NK-92 treated with Interleukin-12 subunit alpha and Interleukin-12 subunit beta, amount 100 ng/mL, for 24 hours (cell line): Measurements from ENCODE around the gene DDT.
"Not testable (repeated sequence)": the region's sequence is repeated elsewhere in the genome, so short reads cannot be mapped to it uniquely, and the experiment has no call there.

Experiments used
- DNase-seq: peaks from one replicate; lab custom pipeline; 2025; lab: John Stamatoyannopoulos, UW

Gene DDT

DNA sequence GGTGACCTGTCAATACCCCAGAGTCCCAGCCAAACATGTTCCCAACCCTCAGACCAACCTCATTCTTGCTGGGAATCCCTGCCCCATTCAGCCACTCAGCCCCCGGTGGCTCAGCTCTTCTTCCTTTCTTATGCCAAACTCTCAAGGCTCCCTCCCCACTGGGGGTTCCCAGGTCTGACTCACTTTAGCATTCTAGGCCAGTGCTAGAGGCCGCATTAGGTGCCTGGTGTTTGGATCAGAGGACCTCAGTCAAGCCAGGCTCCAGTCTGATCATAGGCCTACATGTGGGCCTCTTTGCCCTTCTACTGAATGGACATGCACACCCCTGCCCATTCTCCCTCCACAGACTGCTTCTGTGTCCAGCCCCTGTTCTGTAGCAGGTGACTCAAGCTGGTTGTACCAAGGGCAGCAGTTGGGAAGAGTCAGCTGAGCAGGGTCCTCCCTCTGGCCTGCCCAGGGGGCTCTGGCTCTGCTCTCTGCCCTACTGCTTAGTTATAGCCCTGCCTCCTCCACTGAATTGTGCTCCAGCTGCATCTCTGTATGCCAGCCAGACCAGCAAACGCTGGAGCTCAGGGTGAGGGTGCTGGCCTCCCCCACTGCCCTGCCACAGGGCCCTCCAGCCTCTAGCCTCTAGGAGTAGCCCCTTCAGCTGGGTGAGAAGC lies 15.5 kb upstream of the DDT start:
- DNase-seq = not testable (repeated sequence)

DNA sequence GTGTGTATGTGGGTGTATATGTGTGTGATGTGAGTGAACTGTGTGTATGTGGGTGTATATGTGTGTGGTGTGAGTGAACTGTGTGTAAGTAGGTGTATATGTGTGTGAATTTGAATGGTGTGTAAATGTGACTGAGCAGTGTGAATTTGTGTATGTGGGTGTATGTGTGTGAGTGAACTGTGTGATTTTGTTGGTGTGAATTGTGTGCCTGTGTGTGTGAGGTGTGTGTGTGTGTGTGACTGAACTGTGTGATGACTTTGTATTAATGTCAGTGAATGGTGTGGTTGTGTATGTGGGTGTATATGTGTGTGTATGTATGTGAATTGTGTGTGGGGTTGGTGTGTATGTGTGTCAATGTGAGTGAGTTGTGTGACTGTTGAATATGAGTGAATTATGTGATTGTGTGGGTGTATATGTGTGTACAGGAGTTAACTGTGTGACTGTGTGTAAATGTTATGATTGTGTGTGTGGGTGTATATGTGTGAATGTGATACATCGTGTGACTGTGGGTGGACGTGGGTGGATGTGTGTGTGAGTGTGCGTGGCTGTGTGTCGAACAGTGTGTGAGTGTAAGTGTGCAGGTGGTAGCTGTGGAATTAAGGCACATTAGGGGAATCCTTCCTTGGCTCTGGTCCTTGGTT lies 12.4 kb upstream of the DDT start:
- DNase-seq = not testable (repeated sequence)

DNA sequence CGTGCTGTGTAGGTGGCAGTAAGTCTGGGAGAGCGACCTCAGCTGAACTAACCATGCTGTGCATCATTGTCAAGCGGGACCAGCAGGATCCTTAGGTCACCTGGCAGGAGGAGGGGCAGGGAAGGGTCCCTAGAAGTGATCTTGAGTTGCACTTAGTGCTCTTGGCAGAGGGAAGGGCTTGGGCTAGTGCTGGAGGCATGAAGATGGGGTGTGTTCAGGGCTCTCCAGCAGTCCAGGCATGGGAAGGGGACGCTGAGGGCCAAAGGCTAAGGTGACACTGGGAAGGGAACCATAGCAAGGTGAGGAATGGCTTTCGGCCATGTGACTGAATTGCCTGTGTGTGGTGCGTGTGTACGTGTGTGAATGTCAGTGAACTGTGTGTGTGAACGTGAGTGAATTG lies 11.8 kb upstream of the DDT start:
- DNase-seq = not testable (repeated sequence)

DNA sequence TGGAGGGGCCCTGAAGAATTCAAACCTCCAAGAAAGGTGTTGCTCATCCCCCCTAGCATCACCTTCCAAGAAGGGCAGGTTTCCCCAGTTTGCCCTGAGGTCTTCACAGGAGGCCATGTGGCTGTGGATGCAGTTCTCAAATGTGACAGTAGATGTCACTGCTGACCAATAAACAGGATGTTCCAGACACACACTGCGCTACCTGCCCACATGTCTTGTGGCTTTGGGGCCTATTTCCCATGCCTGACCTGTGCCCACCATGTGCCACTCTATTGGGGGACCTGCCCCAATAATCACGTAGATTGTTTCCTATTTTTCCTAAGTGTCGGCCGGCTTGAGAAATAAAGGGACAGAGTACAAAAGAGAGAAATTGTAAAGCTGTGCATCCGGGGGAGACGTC lies 10.2 kb upstream of the DDT start:
- DNase-seq = no peak

DNA sequence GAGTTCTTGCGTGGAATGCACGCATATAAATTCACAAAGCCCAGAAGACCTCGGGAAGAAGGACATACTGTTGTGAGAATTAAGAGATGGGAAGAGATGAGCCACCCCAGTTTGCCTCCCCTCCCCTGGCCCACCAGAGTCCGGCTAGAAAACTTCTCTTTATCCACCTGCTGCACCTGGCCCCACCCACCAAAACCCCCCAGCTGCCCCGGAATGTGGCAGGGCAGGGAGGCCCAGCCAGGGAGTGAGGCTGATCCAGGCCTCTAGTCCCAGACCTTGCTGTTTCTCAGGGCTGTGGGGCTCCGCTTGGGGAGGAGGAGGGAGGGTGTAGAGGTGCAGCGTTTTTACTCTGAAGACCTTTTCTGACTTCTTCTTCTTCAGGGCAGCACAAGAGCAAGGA lies 6.3 kb upstream of the DDT start:
- DNase-seq = not testable (repeated sequence)

DNA sequence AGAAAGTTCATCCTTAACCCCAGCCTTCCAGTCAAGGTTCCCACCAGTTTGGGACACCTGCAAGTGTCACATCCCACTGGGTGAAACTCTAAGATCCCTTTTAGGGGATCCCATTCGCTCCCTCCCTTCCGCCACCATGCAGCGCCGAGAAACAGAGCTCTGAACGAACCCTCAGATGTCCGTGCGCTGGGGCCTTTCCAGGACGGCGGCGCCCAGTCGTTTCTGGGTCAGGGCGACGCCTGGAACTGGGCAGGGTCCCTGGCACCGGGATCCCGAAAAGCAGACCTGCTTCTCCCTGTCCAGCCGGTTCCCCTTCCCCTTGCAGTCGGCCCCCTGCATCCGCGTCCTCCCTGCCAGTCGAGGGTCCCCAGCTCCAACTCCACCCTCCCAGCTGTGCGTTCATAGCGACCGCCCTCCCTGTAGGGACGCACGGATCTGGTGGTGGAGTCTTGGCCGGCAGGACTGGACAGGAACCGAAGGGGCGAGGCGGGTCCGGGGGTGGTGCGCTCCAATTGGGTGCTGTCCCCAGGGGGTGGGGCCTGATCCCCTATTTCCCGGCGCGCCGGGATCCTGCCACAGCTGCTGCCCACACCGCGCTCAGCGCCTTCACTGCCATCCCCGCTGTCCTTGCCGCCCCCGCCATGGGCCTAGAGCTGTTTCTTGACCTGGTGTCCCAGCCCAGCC lies 5.5 kb upstream of the DDT start, which contains the start of gene GSTT2:
Gene GSTT2 (plus strand): TSS at position 578 of the 684 bp plus-strand sequence.
- not testable (repeated sequence) for DNase-seq

DNA sequence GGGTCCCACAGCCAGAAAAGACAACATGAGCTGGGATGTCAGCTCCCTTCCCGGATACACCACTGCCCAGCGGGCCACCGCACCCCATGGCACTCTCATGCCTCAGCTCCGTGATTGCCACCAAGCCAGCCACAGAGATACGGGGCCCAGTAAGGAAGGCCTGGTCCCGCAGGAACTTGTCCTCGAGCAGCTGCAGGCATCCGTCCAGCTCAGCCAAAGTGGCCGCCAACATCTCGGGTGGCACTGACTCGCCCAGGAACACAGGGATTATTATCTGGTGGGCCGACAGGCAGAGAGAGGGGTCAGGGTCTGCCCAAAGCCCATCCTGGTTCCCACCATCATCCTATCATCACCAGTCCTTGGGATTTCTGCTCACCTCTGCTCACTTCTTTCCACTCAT lies 3.1 kb upstream of the DDT start:
- not testable (repeated sequence) for DNase-seq

DNA sequence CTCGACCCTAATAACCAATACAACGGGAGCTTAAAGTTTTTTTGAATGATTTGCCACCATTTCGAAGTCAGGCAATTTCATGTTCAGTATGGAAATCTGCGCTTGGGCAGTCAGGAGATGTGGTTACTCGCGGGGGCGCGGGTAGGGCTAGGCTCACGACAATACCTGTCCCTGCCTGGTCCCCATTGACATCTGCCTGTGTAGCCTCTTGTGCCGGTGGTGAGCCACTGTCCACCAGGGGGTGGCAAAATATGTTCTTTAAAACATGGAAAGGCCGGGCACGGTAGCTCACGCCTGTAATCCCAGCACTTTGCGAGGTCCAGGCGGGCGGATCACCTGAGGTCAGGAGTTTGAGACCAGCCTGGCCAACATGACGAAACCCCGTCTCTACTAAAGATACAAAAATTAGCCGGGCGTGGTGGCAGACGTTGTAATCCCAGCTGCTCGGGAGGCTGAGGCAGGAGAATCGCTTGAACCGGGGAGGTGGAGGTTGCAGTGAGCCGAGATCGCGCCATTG lies 653 bp upstream of the DDT start:
- DNase-seq = not testable (repeated sequence)

DNA sequence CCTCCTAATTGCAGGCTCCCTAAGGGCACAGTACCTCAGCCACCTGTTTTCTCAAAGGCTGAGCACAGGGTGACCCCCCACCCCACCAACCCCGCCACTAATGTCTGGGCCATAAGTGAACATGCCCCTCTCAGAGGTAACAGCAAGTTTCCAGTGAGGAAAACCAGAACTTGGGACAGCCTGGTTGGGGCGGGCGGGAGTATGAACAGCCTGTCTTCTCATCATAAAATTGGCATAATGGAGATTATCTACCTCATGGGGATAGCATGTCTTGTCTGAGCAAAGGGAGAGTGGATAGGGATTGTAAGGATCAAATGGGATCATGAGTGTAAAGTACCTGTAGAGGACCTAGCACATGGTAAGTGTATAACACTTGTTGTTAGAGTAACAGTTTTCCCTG lies 2.3 kb downstream of the DDT start:
- not testable (repeated sequence) for DNase-seq

DNA sequence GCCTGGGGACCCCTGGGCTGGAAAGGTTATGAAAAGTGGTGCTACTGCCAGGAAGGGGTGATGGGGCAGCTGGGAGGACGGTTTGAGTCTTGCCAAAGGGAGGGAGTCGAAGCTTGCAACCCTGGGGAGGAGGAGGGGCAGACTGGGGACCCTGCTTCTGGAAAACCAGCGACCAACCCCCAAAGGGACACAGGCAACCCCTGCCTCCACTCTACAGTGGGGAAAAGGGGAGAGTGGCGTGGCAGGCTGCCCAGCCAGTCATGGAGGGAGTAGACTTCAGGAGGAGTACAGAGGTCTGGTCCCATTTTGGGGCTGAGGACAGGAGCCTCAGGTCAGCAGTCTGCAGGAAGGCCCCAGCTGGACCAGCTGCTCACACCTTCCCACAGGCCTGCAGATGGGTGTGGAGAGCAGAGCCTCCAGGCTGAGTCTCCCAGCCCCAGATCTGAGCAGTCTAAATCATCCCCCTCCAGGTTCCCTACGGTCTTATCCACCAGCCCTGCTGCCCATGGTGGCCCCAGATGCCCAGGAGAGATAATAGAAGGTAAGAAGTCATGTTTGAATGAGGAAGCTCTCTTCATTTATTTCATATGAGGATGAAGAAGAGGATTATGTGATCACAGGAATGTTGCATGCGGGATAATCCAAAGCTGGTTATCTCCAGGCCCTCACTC lies 3.3 kb downstream of the DDT start:
- no peak for DNase-seq

DNA sequence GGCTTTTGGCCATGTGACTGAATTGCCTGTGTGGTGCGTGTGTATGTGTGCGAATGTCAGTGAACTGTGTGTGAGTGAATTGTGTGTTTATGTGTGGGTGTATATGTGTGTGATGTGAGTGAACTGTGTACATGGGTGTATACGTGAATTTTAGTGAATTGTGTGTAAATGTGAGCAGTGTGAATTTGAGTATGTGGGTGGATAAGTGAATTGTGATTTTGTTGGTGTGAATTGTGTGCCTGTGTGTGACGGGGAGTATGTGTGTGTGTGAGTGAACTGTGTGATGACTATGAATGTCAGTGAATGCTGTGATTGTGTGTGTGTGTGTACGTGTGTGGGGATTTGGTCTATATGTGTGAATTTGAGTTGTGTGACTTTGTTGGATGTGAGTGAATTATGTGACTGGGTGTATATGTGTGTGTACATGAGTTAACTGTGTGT lies 4.0 kb downstream of the DDT start:
- no peak for DNase-seq

DNA sequence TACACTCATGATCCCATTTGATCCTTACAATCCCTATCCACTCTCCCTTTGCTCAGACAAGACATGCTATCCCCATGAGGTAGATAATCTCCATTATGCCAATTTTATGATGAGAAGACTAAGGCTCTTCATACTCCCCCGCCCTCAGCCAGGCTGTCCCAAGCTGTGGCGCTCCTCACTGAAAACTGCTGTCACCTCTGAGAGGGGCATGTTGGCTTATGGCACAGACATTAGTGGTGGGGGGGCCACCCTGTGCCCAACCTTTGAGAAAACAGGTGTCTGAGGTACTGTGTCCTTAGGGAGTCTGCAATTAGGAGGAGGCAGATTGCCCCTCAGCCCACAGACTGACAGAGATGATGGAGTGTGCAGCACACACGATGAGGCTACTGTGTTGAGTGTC lies 5.2 kb downstream of the DDT start:
- DNase-seq = no peak

DNA sequence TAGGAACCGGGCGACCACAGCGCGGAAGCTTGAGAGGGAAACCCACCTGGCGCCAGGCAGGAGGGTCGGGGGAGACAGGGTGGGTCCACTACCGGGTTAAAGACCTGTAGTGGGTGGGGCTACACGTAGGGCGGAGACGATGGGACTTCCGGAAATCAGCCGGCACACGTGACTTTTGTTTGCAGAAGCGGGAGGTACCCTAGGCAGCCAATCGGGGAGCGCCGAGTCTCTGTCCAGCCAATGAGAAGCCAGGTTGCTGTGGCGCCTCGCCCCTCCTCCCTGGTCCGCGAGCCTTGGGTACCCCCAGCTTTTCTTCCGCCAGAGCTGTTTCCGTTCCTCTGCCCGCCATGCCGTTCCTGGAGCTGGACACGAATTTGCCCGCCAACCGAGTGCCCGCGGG lies 7.7 kb downstream of the DDT start, which contains the start of gene DDTL:
Gene DDTL (plus strand): TSS at position 321 of the 400 bp plus-strand sequence. CDS start 27 bp downstream, at position 348.
- DNase-seq = not testable (repeated sequence)

DNA sequence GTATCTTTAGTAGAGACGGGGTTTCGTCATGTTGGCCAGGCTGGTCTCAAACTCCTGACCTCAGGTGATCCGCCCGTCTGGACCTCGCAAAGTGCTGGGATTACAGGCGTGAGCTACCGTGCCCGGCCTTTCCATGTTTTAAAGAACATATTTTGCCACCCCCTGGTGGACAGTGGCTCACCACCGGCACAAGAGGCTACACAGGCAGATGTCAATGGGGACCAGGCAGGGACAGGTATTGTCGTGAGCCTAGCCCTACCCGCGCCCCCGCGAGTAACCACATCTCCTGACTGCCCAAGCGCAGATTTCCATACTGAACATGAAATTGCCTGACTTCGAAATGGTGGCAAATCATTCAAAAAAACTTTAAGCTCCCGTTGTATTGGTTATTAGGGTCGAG lies 8.1 kb downstream of the DDT start:
- DNase-seq = not testable (repeated sequence)

DNA sequence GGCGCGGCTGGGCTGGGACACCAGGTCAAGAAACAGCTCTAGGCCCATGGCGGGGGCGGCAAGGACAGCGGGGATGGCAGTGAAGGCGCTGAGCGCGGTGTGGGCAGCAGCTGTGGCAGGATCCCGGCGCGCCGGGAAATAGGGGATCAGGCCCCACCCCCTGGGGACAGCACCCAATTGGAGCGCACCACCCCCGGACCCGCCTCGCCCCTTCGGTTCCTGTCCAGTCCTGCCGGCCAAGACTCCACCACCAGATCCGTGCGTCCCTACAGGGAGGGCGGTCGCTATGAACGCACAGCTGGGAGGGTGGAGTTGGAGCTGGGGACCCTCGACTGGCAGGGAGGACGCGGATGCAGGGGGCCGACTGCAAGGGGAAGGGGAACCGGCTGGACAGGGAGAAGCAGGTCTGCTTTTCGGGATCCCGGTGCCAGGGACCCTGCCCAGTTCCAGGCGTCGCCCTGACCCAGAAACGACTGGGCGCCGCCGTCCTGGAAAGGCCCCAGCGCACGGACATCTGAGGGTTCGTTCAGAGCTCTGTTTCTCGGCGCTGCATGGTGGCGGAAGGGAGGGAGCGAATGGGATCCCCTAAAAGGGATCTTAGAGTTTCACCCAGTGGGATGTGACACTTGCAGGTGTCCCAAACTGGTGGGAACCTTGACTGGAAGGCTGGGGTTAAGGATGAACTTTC lies 13.0 kb downstream of the DDT start, which contains the start of gene GSTT2B:
Gene GSTT2B (minus strand): TSS at position 112 of the 688 bp plus-strand sequence. CDS start 64 bp downstream, at position 48.
- not testable (repeated sequence) for DNase-seq

DNA sequence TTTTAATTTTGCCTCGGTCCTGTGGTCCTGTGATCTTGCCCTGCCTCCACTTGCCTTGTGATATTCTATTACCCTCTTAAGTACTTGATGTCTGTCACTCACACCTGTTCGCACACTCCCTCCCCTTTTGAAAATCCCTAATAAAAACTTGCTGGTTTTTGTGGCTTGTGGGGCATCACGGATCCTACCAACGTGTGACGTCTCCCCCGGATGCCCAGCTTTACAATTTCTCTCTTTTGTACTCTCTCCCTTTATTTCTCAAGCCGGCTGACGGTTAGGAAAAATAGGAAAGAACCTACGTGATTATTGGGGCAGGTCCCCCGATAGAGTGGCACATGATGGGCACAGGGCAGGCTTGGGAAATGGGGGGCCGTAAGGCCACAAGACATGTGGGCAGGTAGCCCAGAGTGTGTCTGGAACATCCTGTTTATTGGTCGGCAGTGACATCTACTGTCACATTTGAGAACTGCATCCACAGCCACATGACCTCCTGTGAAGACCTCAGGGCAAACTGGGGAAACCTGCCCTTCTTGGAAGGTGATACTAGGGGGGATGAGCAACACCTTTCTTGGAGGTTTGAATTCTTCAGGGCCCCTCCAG lies 17.8 kb downstream of the DDT start:
- DNase-seq = peak; percentile 28

DNA sequence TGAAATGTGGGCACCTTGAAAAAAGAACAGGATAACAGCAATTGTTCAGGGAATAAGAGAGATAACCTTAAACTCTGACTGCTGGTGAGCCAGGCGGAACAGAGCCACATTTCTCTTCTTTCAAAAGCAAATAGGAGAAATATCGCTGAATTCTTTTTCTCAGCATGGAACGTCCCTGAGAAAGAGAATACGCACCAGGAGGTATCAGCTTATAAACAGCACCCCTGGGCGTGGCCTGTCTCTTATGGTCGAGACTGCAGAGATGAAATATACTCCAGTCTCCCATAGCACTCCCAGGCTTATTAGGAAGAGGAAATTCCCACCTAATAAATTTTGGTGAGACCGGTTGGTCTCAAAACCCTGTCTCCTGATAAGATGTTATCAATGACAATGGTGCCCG lies 18.4 kb downstream of the DDT start:
- not testable (repeated sequence) for DNase-seq

DNA sequence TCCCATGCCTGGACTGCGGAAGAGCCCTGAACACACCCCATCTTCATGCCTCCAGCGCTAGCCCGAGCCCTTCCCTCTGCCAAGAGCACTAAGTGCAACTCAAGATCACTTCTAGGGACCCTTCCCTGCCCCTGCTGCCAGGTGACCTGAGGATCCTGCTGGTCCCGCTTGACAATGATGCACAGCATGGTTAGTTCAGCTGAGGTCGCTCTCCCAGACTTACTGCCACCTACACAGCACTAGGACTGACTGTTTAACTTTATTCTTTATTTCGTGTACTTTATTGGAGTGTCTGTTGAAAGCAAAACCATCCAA lies 19.3 kb downstream of the DDT start:
- not testable (repeated sequence) for DNase-seq

DNA sequence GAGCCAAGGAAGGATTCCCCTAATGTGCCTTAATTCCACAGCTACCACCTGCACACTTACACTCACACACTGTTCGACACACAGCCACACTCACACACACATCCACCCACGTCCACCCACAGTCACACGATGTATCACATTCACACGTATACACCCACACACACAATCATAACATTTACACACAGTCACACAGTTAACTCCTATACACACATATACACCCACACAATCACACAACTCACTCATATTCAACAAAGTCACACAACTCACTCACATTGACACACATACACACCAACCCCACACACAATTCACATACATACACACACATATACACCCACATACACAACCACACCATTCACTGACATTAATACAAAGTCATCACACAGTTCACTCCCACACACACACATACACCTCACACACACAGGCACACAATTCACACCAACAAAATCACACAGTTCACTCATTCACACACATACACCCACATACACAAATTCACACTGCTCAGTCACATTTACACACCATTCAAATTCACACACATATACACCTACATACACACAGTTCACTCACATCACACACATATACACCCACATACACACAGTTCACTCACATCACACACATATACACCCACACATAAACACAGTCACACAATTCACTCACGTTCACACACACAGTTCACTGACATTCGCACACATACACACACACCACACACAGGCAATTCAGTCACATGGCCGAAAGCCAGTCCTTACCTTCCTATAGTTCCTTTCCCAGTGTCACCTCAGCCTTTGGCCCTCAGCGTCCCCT lies 19.8 kb downstream of the DDT start:
- DNase-seq = not testable (repeated sequence)

DNA sequence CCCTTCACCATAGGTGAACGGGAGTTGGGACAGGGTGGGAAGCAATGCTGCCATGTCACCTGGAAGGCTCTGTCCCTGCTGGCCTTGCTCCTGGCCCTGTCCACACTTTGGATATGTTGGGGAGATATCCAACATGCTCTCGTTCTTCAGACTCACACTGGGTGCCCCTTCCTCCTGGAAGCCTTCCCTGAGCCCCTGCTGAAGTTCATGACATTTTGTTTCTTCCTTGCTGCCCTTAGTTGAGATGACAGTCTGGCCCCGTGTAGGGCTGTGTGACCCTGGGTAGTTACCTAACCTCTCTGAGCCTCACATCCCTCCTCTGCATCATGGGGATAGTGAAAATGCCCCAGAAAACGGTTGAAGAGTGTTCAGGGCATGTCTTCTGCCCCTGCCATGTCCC lies 20.8 kb downstream of the DDT start:
- not testable (repeated sequence) for DNase-seq
